ENCODE data around the gene ACTN1.

ACTN1 gene

DNA sequence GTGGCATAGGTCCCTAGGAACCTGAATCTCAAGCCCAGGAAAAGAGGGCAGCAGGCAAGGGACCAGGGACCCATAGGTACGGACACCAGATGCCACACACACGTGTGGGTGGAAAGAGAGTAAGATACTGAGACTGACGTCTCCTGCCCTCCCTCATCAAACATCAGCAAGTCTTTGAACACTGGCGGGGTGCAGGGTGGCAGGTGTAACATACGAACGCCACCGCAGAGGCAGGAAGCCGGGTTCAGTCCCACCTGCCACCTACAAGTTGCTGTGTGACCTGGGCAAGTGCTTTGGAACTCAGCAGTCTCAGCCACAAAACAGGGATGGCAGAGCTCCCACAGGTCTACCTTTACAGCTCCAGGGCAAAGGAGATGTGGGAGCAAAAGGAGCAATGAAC is 11.1 kb downstream of the ACTN1 start:
- DNase-seq, result no peak

DNA sequence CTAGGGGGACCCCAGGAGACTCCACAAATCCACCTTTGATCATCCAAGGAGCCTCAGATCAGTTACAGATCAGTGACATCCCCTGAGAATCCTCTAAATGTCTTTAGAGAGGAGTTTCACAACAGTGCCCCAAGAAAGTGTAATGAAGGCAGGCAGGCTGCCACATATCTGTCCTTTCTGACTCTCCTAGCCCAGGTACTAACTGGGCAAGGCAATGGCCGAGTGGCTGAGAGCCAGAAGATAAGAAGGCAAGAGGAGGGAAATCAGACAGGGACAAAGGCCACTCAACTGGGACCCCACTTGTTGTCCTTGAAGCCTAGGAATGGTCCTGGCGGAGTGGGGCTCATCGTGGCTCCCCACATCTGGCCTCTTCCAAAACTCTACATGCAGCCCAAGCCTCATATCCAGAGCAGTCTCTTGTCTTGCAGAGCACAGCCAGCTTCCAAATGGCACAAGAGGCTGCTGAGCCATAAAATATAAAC is 11.6 kb downstream of the ACTN1 start:
- no peak for DNase-seq

DNA sequence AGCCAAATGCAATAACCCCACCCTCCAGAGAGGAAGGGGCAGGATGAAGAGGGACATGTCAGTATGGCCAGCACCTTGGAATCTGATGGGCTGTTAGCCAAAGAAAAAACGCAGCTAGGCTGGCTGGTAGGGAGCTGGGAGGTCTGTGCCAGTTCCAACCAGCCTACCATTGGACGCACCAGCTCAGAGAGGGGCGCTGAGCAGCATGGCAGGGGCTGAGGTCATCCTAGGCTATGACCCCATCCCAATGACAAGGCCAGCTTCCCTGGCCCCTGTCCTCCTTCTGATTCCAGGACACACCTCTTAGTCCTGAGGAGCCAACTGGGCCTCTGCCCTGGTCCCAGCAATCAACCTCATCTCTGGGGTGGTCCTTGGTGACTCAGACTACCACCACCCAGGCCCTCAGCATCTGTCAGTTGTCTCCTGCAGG is 12.2 kb downstream of the ACTN1 start:
- no peak for DNase-seq

DNA sequence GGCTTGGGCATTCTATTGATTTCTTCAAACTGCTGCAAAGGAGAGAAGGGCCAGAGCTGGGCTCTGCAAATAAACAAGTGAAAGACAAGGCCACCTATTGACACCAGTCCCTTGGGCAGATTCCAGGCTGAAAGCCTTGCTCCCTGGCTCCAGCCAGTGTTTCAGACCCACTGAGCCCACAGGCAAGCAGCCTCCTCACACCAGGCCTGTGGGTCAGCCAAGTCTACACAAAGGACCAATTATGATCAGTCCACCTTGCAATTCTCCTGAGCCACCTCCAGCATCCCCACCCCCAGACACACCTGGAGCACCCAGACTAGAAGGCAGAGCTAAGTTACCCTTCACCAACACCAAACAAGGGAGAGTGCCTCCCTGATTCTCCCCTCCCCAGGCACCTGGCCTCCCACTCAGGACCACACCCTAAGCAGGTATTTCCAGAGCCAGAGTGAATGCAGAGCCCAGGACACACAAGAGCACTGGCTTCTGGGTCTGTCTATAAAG is 13.8 kb downstream of the ACTN1 start:
- DNase-seq, result no peak

DNA sequence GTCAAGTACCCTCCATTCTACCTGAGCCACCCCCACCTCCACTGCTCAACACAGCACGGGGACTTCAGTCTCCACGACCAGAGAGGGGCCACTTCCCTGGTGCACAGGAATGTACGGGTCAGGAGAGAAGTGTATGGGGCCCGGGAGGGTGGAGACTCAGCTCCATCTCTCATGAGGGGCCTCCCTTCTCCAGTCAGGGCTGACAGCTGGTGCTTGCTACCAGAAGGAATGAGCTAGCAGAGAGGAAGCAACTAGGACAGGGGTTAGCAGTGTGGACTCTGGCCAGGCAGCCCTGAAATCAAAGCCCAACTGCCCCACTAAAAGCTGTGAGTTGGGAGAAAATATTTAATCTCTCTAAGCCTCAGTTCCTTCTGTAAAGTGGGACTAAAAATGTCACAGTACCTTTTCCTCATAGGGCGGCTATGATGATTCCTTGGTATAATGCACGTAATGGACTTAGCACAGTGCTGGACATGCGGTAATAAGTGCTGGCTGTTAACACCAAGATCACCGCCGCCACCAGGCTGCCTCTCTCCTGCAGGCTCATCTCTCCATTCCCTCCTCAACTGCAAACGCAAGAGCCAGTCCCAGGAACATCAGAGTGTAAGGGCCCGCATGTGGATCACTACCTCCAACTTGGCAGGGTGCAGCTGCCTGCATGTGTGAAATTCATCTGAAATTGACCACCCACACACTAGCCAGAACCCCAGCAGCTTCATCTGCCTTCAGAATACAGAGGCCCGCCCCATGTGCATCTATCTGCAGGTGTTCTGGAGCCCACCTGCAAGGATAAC is 14.6 kb downstream of the ACTN1 start:
- DNase-seq, result no peak

DNA sequence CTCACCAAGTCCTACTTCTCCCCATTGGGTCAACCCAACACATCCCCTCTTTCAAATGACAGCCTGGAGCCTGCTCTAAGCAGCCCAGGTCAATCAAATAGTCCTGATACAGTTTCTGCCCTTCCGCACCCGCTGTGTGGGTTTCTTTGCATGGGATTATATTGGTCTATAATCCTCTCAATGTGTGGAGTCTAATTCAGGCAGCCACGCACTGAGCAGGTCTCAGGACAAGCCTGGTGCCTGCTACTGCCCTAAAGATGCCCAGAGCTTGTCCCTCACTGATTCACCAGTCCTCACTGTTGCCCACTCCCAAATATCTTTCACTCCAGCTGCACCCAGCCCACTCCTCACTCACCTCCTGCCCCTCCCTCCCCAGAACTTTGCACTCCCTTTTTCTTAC is 16.4 kb downstream of the ACTN1 start:
- no peak for DNase-seq

DNA sequence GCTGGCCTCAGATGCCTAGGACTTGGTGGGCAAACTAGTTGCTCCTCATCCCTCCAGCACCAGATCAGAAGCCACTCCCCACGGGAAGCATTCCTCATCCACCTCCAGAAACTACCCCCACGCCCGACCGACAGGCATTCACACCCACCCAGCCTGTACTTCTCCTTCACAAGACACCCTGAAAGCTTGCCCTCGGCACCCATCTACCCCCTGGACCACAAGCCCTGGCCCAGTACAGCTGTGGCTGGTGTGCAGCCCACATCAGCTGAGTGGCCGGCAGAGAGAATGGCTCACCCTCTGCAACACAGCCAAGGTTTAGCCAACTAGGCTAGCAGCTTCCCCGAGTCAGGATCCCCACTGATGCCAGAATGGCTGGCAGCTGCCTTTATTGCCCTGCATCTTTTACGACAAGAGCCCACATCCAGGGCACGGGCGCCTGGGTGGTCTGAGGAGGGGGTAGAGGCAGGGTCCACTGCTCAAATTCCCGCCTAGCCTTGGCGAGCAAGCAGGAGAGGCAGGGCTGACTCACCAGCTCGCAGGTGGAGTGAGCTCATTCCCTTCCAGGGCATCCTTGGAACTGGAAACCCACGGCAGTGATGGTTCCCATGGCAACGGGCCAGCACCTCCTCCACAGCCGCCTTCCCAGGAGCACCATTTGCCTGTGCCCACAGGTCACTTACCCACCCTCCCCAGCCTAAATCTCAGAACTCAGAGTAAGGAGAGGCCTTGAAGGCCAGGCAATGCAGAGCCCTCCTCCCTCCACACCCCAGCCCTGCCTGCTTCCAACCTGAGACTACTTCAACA is 17.1 kb downstream of the ACTN1 start:
- DNase-seq, result peak; percentile 33 to 50

DNA sequence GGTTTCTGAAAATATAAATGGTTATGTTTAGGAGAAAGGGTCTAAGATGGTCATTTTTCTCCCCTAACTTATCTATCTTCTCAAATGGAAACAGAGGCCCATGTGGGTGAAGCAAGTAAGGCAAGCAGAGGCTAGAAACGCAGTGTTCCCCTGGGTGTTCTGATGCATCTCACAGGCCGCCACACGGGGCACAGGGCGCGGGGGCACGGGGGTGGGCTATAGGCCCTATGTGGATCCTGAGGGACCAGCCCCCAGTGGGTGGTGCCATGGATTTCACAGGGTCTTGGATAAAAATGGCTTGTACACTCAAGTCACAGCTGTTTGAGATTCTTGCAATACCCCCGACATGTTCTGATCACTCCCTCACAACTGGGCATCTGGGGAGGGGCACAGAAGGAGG is 17.7 kb downstream of the ACTN1 start:
- no peak for DNase-seq

DNA sequence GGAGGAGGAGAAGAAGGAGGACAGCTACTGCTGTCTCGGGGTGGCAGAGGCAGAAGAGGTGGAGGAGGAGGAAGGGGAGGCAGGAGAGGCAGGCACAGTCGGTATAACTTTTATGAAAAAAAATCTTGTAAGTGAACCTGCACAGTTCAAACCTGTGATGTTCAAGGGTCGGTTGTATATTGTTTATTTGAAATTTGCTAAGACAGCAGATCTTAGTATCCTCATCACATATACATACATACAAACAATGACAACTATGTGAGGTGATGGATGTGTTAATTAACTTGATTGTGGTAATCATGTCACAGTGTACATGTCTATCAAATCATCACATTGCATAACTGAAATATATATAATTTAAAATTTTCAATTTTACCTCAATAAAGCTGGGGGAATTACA is 19.0 kb downstream of the ACTN1 start:
- no peak for DNase-seq

DNA sequence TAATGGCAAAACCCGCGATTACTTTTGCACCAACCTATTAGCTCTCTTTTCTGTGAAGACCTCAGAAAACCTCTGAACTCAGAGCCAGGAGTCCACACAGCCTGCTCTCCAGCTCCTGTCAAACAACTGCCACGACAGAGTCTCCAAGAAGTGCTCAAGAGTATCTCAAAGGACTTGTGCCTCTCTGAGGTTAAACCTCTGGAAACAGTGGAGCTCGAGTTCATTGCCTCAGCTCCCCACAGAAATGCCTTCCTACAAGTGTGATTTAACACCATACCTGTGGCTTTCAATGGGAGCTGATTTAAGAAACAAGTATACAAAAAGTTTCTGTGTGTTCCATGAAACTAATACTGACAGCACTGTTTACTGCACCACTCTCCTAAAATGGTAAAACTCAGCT is 20.1 kb downstream of the ACTN1 start:
- DNase-seq, result no peak

DNA sequence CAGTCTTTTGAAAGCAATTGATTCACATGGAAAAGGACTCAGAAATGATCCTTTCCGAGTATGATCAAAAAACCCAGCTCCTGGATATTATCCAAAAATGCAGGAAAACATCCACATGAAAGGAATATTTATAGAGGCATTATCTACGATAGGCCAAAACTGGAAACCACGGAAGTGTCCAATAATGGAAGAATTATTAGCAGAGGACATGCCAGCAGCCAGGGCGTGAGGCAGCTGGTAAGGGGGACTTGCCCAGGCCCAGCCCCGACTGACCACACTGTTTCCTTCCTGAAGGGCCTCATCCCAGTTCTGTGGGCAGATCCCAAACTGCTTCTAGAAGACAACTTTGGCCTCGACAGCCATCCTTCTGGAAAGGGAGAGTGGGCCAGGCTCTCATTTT is 20.5 kb downstream of the ACTN1 start:
- DNase-seq, result no peak

DNA sequence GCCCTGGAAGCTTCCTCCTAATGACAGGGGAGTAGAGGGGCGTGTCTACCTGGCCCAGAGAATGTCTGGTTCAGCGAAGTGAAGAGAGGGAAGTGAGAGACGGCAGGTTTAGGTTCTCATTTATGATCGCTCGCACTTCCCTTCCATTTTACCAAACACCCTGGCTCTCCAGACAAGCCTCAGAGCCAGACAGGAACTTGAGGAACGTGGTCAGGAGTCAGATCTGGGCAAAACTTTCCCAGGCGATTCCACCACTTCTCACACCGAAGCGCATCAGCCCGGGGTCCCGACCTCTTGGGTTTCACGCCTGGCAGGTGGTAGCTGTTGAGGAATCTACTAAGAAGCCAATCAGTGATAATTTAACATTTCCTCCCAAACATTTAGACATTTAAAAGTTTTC is 21.3 kb downstream of the ACTN1 start:
- DNase-seq, result no peak

DNA sequence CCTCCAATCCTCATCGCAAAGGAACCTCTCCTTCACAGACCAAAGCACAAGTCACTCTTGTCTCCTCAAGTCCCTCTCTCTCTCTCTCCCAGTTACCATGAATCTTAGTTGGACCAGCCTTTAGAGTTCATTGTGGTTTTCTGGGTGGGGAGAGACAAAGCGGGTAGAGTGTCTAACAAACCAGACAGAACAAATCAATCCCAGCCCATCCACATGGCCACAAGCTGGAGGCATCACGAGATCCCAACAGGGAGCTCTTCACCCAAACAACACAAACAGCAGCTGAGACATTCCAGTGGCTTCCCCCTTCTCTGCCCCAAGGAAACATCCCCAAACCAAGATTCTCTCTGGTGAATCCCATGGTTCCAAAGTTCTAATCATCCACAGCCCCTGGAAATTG is 22.4 kb downstream of the ACTN1 start:
- DNase-seq, result no peak

DNA sequence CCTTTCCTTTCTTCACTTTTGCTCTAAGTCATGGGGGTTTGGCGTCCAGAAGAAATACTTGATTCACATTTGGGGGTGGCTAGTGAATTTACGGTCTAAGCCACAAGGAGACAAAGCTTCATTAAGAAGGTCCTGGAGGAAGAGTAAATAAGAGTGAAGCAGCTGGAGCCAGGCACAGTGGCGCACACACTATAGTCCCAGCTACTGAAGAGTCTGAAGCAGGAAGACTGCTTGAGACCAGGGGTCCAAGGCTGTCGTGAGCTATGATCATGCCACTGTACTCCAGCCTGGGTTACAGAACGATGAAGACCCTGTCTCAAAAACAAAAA is 23.3 kb downstream of the ACTN1 start:
- DNase-seq, result no peak

DNA sequence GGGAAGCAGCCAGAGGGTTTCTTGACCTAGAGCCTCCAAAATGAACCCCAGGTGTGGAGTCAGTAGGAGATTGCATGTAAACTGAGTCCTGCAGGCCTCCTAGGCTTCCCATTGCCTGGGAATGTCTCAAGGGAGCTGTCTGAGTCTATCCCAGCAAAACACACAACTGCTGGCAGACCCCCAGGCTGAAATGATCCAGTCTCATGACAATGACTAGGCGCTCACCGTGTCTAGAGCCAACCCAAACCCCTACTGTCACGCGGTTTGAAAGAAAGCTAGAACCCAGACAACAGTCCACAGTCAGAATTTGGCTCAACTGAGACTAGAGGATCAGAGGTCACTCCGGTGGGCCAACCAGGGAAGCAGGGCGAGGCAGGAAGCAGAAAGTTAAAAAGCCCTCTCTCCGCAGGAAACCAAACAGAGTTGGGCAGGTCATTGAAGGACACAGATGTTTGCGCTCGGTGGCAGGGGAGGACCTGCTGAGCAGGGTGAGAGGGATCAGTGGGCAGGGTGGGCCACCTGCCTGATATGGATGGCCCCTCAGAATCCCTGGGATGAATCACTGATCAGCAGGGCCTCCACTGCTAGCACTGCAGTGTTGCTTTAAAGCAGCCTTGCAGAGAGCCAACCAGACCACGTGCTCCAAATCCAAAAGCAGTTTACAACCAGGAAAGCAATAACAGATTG is 23.8 kb downstream of the ACTN1 start:
- DNase-seq, result no peak

DNA sequence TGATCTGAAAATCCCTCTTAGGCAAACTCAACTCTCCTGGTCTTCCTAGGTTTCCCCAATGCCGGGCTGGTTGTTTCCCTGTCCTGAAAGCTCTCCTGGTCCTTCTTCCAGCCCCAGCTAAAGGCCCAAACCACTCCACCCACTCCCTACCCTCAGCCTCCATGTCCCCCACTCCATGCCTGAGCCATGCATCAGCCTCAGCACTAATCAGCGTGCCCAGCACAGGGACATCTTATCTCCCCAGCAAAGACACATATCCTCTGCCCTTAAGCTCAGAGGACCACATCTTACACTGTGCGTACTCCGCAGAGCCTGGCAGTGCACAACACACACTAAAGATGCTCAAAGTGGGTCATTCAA is 25.9 kb downstream of the ACTN1 start:
- no peak for DNase-seq

DNA sequence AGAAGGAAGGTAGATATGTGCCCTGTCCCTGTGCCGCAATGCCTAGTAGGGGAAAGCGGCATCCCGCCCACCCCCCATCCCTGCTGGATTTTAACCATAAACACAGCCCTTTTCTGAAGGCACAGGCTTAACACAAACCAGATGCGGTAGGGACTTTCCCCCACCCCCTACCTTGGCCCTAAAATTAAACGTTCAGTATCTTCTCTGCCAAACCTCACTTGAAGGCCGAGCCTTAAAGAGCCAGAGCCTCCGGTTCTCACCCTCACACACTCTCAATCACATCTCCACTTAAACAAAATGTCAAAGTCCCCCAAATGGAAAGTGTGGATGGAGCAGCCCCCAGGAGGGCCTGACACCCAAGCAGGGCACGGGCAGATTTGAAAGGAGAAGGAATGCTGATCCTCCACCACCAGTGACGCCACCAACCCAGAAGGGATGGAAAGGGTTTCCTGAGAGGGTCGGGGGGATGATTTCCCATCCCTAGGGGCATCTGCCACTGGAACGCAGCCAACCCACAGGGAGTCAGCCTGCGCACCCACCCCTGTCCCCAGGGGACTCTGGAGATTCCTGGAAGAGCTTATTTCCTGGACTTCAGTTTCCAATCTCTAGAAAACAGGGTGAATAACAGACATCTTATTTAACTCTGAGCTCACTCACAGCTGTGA is 26.4 kb downstream of the ACTN1 start:
- DNase-seq, result no peak

DNA sequence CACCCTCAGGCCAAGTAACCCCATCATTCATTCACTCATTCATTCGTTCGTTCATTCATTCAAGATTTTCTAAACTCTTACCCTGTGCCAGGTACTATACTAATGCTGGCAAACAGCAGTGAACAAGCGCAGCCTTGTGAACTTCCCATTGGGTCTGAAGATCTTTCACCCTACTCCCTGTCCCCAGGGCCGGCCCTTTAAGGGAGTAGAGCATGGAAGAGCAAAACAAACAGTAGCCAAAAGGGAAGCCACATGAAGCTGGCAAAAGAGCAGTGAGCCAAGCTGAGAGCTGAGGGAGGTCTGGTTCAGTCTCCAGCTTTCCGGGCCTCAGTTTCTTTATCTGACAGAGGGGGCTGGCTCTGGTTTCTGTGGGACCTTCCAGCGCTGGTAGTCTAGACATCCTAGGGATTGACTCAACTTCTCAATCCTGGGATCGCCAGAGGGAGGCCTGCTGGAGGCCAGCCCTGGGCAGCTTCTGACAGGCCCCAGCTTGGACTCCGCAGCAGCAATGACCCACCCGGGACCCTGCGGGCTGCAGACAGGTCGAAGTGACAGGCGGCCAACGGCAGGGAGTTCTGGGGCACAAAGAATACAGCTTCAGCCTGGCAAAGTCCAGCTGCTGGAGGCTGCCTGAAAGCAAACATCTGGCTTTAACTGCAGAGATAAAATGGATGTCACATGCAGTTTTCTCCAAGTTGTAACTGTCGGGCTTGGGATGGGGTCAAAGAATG is 27.1 kb downstream of the ACTN1 start:
- no peak for DNase-seq

DNA sequence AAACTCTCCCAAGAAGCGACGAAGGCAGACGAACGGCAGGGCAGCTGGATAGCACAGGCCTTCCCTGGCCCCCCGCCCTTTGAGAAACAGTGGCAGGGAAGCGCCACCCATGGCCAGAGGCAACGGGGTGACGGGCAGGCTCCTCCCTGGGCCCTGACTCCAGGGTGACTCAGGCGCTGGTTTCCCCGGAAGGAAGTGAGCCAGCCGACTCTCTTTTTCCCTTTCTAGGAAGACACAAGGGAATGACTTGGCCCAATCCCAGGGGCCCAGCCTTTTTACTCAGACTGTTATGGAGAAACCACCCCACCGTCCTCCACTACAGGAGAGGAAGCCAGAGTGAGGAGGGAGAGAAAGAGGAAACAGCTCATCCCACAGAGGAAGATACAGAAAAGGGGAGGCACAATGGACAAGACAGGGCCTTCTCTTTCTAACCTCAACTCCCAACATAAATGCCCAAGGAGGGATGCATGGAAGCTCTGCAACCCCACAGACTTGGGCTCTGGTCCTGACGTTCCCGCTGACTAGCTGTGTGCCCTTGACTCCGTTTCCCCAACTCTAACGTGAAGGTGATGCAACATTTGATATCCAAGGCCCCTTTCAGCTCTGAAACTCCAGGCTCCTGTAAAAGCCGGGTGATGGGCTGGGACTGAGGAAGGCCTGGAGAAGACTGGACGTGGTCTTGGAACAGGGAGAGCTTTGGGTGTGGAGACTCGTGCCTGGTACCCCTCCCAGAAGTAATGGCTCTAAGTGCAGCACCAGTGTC is 27.9 kb downstream of the ACTN1 start:
- DNase-seq, result no peak

DNA sequence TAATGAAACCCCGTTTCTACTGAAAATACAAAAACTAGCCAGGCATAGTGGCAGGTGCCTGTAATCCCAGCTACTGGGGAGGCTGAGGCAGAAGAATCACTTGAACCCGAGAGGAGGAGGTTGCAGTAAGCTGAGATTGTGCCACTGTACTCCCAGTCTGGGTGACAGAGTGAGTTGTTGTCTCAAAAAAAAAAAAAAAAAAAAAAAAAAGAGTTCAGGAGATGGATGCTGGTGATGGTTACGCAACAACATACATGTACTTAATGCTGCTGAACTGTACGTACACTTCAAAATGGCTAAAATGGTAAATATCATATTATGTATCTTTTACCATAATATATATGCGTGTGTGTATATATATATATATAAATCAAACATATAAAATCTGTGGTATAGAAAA is 29.0 kb downstream of the ACTN1 start:
- no peak for DNase-seq

DNA sequence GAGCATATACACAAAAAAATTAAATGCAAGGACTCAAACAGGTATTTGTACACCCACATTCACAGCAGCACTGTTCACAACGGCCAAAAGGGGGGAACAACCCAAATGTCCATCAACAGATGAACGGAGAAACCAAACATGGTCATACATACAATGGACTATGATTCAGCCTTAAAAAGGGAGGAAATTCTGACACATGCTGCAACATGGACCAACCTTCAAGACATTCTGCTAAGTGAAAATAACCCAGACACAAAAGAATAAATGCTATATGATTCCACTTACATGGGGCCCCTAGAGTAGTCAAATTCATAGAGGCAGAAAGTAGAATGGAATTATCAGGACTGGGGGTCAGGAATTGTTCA is 29.5 kb downstream of the ACTN1 start:
- no peak for DNase-seq
